B cell (primary cell): ENCODE measurements around the gene NR1H3.

Experiments used
- CTCF ChIP-seq: fragments of 200-600 bp; IDR thresholded peaks from one replicate; pipeline ENCODE4 v1.8.0; 2022; ENCODE audit warnings: antibody characterized with exemption, mild to moderate bottlenecking
- EZH2 ChIP-seq: IDR thresholded peaks from 2 replicates; pipeline ENCODE4 v1.6.1; 2012; ENCODE audit warnings: borderline replicate concordance, low read depth, mild to moderate bottlenecking, moderate library complexity, low read length; ENCODE audit not compliant: insufficient read depth, poor library complexity, severe bottlenecking

GRCh38 chr11:47295385-47295784 lies 37.6 kb downstream of the NR1H3 start:
- TF ChIP-seq CTCF (no peak), EZH2 (no peak)
